T-cell (primary cell): ENCODE results near the gene ZNF93. TPM values are rescaled to one million over a fixed set of nuclear protein-coding genes. Genes with fewer than 3 reads are reported as not detected.
"Not testable (repeated sequence)": the region's sequence is repeated elsewhere in the genome, so short reads cannot be mapped to it uniquely, and the experiment has no call there.

Experiments
- ATAC-seq, 4 experiments: fragments of 200-7000 bp in 3 of 4; fragments of 150-1000 bp in 1 of 4; cut with Tn5 transposase; replicated peaks in 1 of 4; 1 replicate in 3 of 4; 2 replicates in 1 of 4; pipeline ENCODE4 v1.10.0; 2021; ENCODE audit warnings: moderate library complexity in 3 of 4, mild to moderate bottlenecking in 2 of 4, moderate number of reproducible peaks in 1 of 4
- CTCF ChIA-PET, 2 donors: fragments of 300-600 bp; sonication (Branson Sonifier 250); formaldehyde crosslinking; loops; one replicate each; lab custom pipeline; 2022; ENCODE audit warnings: antibody characterized with exemption in 2 of 2; lab: Charles Lee
- POLR2A ChIA-PET, 2 donors: fragments of 300-600 bp; sonication (Branson Sonifier 250); formaldehyde crosslinking; loops; one replicate each; lab custom pipeline; 2022; ENCODE audit warnings: antibody characterized with exemption in 2 of 2; lab: Charles Lee
- DNase-seq, 35 experiments: peaks; one replicate each; pipeline versions ENCODE4 v3.0.0 to v3.0.0-alpha.2; 2013 to 2023
- H3K27ac ChIP-seq: one replicate; pipeline ENCODE4 v1.5.1; 2013; ENCODE audit warnings: low read length
- H3K27me3 ChIP-seq, 2 experiments: replicated peaks in 1 of 2; 1 replicate in 1 of 2; 2 replicates in 1 of 2; pipeline versions ENCODE4 v1.6.1 to v1.7.0; 2013; ENCODE audit warnings: low read length in 1 of 2, mixed read lengths in 1 of 2; ENCODE audit not compliant: control insufficient read depth in 2 of 2, insufficient read depth in 2 of 2; ENCODE audit errors: extremely low read depth in 1 of 2
- H3K36me3 ChIP-seq, 2 donors: 1 replicate in 1 of 2; 2 replicates in 1 of 2; pipeline versions ENCODE4 v1.6.1 to v1.7.0; 2013; ENCODE audit warnings: low read length in 1 of 2; ENCODE audit not compliant: control insufficient read depth in 2 of 2, insufficient read depth in 1 of 2; ENCODE audit errors: extremely low read depth in 1 of 2
- H3K4me1 ChIP-seq, 2 experiments: 1 replicate in 1 of 2; 2 replicates in 1 of 2; pipeline versions ENCODE4 v1.6.1 to v1.7.0; 2013; ENCODE audit warnings: low read length in 2 of 2, mixed read lengths in 1 of 2; ENCODE audit not compliant: insufficient read depth in 2 of 2, control insufficient read depth in 1 of 2; ENCODE audit errors: extremely low read depth in 1 of 2
- H3K4me3 ChIP-seq, 2 donors: 1 replicate in 1 of 2; 2 replicates in 1 of 2; pipeline versions ENCODE4 v1.5.1 to v1.7.0; 2013; ENCODE audit warnings: mild to moderate bottlenecking in 2 of 2, low read length in 1 of 2, moderate library complexity in 1 of 2; ENCODE audit not compliant: control insufficient read depth in 1 of 2; ENCODE audit errors: extremely low read depth in 1 of 2
- H3K9me3 ChIP-seq: 2 replicates; pipeline ENCODE4 v1.7.0; 2013
- H3K27ac Mint-ChIP-seq, 2 donors: one replicate each; pipeline ENCODE4 v1.8.0; 2020 to 2021; ENCODE audit warnings: mild to moderate bottlenecking in 2 of 2, mixed read lengths in 2 of 2
- H3K27me3 Mint-ChIP-seq, 2 donors: one replicate each; pipeline ENCODE4 v1.8.0; 2021 to 2022; ENCODE audit warnings: mixed read lengths in 2 of 2
- H3K36me3 Mint-ChIP-seq: one replicate; pipeline ENCODE4 v1.8.0; 2021; ENCODE audit warnings: mixed read lengths
- H3K4me1 Mint-ChIP-seq, 3 donors: one replicate each; pipeline ENCODE4 v1.8.0; 2020 to 2022; ENCODE audit warnings: mixed read lengths in 3 of 3, mild to moderate bottlenecking in 1 of 3
- H3K4me3 Mint-ChIP-seq, 3 donors: one replicate each; pipeline ENCODE4 v1.8.0; 2020 to 2022; ENCODE audit warnings: mild to moderate bottlenecking in 3 of 3, mixed read lengths in 3 of 3, moderate library complexity in 3 of 3
- H3K9me3 Mint-ChIP-seq, 3 donors: one replicate each; pipeline ENCODE4 v1.8.0; 2020 to 2022; ENCODE audit warnings: mixed read lengths in 3 of 3
- WGBS: methylation state at CpG from one replicate; pipeline ENCODE4 v1.1.5; 2013; ENCODE audit warnings: missing lambda C conversion rate; ENCODE audit not compliant: insufficient coverage; 5-methylcytosine and 5-hydroxymethylcytosine counted together
- total RNA-seq, 35 experiments: library from RNA in 6 of 35; stranded (reverse) in 6 of 35; fragments of 120-200 nt in 1 of 35; gene quantifications; one replicate each; pipeline versions ENCODE4 v1.2.1 to v1.2.4 and lab custom pipeline; 2013 to 2026

ZNF93 gene
- total RNA-seq, 5 donors from 2014 or later (not counting 1 experiment from before 2014, with no cell fraction given), result 4.5 to 8.1 (median 6.7) TPM

DNA sequence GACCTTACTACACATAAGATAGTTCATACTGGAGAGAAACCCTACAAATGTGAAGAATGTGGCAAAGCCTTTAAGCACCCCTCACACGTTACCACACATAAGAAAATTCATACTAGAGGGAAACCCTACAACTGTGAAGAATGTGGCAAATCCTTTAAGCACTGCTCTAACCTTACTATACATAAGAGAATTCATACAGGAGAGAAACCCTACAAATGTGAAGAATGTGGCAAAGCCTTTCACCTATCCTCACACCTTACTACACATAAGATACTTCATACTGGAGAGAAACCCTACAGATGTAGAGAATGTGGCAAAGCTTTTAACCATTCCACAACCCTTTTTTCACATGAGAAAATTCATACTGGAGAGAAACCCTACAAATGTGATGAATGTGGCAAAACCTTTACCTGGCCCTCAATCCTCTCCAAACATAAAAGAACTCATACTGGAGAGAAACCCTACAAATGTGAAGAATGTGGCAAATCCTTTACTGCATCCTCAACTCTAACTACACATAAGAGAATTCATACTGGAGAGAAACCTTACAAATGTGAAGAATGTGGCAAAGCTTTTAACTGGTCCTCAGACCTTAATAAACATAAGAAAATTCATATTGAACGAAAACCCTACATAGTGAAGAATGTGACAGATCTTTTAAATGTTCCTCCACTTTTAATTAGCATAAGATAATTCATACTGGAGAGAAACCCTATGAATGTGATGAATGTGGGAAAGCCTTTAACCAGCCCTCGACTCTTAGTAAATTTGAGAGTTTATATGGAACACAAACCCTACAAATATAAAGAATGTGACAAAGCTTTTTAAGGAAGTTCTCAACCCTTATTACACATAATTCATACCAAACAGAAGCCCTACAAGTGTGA lies 8.4 kb upstream of the ZNF93 start:
- H3K4me1 Mint-ChIP-seq, DNase-seq, H3K27ac ChIP-seq, CTCF ChIA-PET, ATAC-seq, H3K4me3 Mint-ChIP-seq, H3K27me3 Mint-ChIP-seq, H3K4me1 ChIP-seq, H3K4me3 ChIP-seq, H3K27me3 ChIP-seq: not testable (repeated sequence)
- H3K9me3 ChIP-seq, result peaks cover 16% of the 10 kb centered on the region
- POLR2A ChIA-PET, result interaction anchor here in 1 of 2 donors (0.6 kb wide), 1 partner anchor 49 kb away, joined by 3 read pairs; no protein-coding TSS in a partner anchor
- H3K9me3 Mint-ChIP-seq, result peaks cover 19 to 54% (median 42%) of the 10 kb centered on the region in 3 donors
- H3K36me3 ChIP-seq, result peaks cover 0 to 34% of the 10 kb centered on the region in 2 donors
- H3K27ac Mint-ChIP-seq, result peak overlapping the region in 1 of 2 donors; percentile 6
- no CpG with 5 or more reads among the region's 3 CpGs for WGBS
- peaks cover 43% of the 10 kb centered on the region for H3K36me3 Mint-ChIP-seq

DNA sequence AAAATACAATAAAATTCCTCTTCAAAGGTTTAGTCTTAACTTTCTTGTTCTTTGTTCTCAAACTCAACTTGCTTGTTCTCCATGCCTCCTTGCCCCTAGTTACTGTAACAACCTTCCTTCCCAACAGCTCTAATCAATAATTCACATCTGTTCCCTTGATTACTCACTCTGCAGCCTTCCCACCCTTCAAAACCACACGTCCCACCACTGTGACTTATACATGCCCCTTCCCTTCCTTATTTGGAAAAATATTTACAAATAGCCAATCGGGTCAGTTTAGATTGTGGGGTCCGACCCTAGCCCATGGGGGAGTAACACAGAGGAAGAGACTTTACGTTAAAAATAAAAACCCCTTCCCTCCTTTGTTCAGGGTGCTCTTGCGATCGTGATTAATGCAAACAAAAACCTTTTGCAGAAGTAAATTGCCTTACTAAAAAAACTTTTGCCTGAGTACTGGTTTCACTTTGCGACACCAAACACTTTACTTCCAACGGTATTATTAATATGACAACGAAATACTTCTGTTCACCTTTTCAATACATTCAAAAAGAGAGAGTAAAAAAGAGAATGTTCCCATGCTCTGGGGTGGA lies 512 bp upstream of the ZNF93 start:
- peak overlapping the region; percentile 95 to 99 (median 98) for H3K4me3 Mint-ChIP-seq
- ChIA-PET POLR2A (interaction anchor here in 1 of 2 donors (1.2 kb wide), 1 partner anchor 79 kb away, joined by 7 read pairs; the partner anchor contains the start of gene ZNF506), CTCF (interaction anchor here in 1 of 2 donors (0.5 to 1.1 kb wide), 3 partner anchors 34 to 1154 kb away, joined by 3 to 4 read pairs (median 3); partner anchors contain the start of gene ZNF253)
- peak overlapping the region; percentile 66 for H3K27ac ChIP-seq
- DNase-seq (peak in 2 of 35 experiments; percentile 1), ATAC-seq (peak in 3 of 4 experiments; percentile 1 to 30 (median 14))
- no peaks in the 10 kb centered on the region for H3K27me3 ChIP-seq
- H3K4me3 ChIP-seq, result peak overlapping the region; percentile 72 to 94
- no peaks in the 10 kb centered on the region for H3K9me3 ChIP-seq
- peaks cover 15 to 37% (median 31%) of the 10 kb centered on the region in 3 donors for H3K9me3 Mint-ChIP-seq
- WGBS, result no CpG with 5 or more reads among the region's 9 CpGs
- H3K4me1 Mint-ChIP-seq, result peaks cover 29 to 32% (median 30%) of the 10 kb centered on the region in 3 donors
- H3K27me3 Mint-ChIP-seq, result no peaks in the 10 kb centered on the region
- peak overlapping the region; percentile 92 to 93 for H3K27ac Mint-ChIP-seq
- no peaks in the 10 kb centered on the region for H3K36me3 ChIP-seq
- peaks cover 2 to 18% of the 10 kb centered on the region in 2 experiments for H3K4me1 ChIP-seq
- H3K36me3 Mint-ChIP-seq, result peaks cover 5% of the 10 kb centered on the region

DNA sequence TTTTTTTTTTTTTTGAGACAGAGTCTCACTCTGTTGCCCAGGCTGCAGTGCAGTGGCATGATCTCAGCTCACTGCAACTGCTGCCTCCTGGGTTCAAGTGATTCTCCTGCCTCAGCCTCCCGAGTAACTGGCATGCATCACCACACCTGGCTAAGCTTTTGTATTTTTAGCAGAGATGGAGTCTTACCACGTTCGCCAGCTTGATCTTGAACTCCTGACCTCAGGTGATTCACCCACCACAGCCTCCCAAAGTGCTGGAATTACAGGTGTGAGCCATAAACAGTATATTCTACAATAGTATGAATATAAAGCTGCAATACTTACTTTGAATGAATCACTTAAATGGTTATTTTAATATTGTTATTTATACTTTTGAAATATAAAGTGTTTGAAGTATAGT lies 6.8 kb downstream of the ZNF93 start:
- WGBS, result no CpG with 5 or more reads among the region's 3 CpGs
- not testable (repeated sequence) for H3K4me3 Mint-ChIP-seq, H3K36me3 ChIP-seq, H3K27me3 ChIP-seq, H3K27ac Mint-ChIP-seq, H3K27ac ChIP-seq, H3K9me3 ChIP-seq, H3K4me3 ChIP-seq, DNase-seq, H3K27me3 Mint-ChIP-seq, H3K9me3 Mint-ChIP-seq, H3K4me1 ChIP-seq, ATAC-seq
- Mint-ChIP-seq H3K36me3 (peaks cover 27% of the 10 kb centered on the region), H3K4me1 (peaks cover 12 to 19% (median 19%) of the 10 kb centered on the region in 3 donors)
- ChIA-PET POLR2A (interaction anchor here in 1 of 2 donors (0.6 kb wide), 1 partner anchor 178 kb away, joined by 6 read pairs; no protein-coding TSS in a partner anchor), CTCF (interaction anchor here in 1 of 2 donors (0.5 kb wide), 1 partner anchor 1565 kb away, joined by 3 read pairs; no protein-coding TSS in a partner anchor)

DNA sequence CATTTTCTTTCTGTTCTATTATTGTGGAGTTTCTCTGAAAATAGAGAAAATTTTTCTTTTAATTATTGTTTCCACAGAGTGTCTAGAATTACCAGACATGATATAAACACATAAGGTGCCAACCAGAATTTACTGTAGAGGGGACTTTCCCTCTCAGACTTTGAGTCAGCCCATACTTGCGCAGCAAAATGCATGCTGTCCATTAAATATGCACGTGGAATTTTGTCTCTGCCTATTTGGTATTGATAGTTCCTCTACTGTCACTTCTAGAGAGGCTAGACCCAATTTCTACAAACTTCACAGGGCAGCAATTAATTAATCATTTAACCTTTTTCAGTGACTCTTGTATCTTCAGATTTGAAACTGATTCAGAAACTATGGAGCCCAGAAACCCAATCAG lies 8.9 kb downstream of the ZNF93 start:
- Mint-ChIP-seq H3K4me1 (peaks cover 10% of the 10 kb centered on the region in 3 donors), H3K27me3 (no peaks in the 10 kb centered on the region), H3K27ac (no peak overlapping the region), H3K9me3 (no peaks in the 10 kb centered on the region), H3K4me3 (no peak overlapping the region), H3K36me3 (peaks cover 30% of the 10 kb centered on the region)
- DNase-seq (no peak), ATAC-seq (no peak)
- ChIA-PET POLR2A (no interaction called here), CTCF (no interaction called here)
- H3K4me3 ChIP-seq, result no peak overlapping the region
- WGBS, result no CpG with 5 or more reads among the region's 2 CpGs
- H3K36me3 ChIP-seq, result no peaks in the 10 kb centered on the region
- H3K4me1 ChIP-seq, result no peaks in the 10 kb centered on the region
- no peaks in the 10 kb centered on the region for H3K9me3 ChIP-seq
- H3K27me3 ChIP-seq, result no peaks in the 10 kb centered on the region
- no peak overlapping the region for H3K27ac ChIP-seq

DNA sequence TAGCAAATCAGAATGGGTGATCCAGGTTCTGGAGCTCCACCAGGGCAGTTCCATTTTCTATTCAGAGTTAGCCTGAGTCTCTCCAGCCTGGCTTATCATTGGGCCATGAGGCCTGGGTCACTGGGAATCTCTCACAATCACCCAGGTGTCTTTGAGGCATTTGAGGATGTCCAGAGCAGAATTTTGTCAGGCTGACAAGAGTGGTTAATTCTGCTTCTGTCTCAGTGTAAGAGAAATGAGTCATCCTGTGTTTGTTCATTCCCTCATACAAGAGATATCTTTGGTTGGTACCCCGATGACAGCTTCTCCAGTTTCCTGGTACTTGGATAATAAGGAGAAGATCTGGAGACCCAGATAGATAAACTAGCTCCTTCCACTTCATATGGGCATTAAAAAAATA lies 10.4 kb downstream of the ZNF93 start:
- DNase-seq, result no peak
- no peaks in the 10 kb centered on the region for H3K9me3 ChIP-seq
- ChIA-PET CTCF (no interaction called here), POLR2A (no interaction called here)
- Mint-ChIP-seq H3K36me3 (peaks cover 23% of the 10 kb centered on the region), H3K27ac (no peak overlapping the region), H3K9me3 (no peaks in the 10 kb centered on the region), H3K4me3 (no peak overlapping the region), H3K4me1 (peaks cover 0 to 1% (median 1%) of the 10 kb centered on the region in 3 donors), H3K27me3 (no peaks in the 10 kb centered on the region)
- no peak overlapping the region for H3K27ac ChIP-seq
- H3K4me1 ChIP-seq, result no peaks in the 10 kb centered on the region
- no peaks in the 10 kb centered on the region for H3K27me3 ChIP-seq
- no CpG with 5 or more reads among the region's 1 CpG for WGBS
- no peak for ATAC-seq
- H3K4me3 ChIP-seq, result no peak overlapping the region
- no peaks in the 10 kb centered on the region for H3K36me3 ChIP-seq

DNA sequence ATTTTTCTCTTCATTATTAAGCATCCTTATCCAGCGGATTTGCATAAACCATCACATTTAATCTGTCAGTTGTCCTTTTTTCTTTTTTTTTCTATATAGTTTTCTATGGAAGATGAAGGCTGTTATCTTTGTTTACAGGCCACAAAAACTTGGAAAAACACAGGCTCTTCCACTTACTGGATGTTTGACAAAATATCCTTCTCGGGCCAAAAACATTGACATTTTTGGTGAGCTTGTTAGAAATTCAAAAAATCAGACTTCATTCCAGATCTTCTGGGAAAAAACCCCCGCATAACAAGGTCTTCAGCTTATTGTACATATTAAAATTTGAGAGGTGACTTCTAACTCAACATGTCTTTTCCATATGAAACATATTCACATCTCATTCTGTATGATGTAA lies 13.8 kb downstream of the ZNF93 start:
- peak overlapping the region in 1 of 2 donors; percentile 34 for H3K27ac Mint-ChIP-seq
- no peaks in the 10 kb centered on the region for H3K36me3 ChIP-seq
- WGBS, result no CpG with 5 or more reads among the region's 3 CpGs
- H3K9me3 ChIP-seq, result no peaks in the 10 kb centered on the region
- peaks cover 0 to 1% (median 0%) of the 10 kb centered on the region in 3 donors for H3K4me1 Mint-ChIP-seq
- peaks cover 0 to under 1% (median 0%) of the 10 kb centered on the region in 3 donors for H3K9me3 Mint-ChIP-seq
- peaks cover 35% of the 10 kb centered on the region for H3K36me3 Mint-ChIP-seq
- no peaks in the 10 kb centered on the region for H3K27me3 Mint-ChIP-seq
- no peaks in the 10 kb centered on the region for H3K4me1 ChIP-seq
- H3K27ac ChIP-seq, result no peak overlapping the region
- DNase-seq (no peak), ATAC-seq (no peak)
- no peak overlapping the region for H3K4me3 ChIP-seq
- ChIA-PET CTCF (no interaction called here), POLR2A (no interaction called here)
- no peak overlapping the region for H3K4me3 Mint-ChIP-seq
- no peaks in the 10 kb centered on the region for H3K27me3 ChIP-seq
